Spleen (tissue), 11 donors: ENCODE measurements around the gene KCNH3. TPM values are rescaled to one million over a fixed set of nuclear protein-coding genes. Genes with fewer than 3 reads are reported as not detected.
"Not testable (repeated sequence)": the region's sequence is repeated elsewhere in the genome, so short reads cannot be mapped to it uniquely, and the experiment has no call there.

Source experiments
- DNase-seq: peaks from one replicate; pipeline ENCODE4 v3.0.0-alpha.2; 2020
- H3K27ac ChIP-seq, 8 donors: fragments of 200-600 bp; sonication (generic) in 7 of 8; 1 replicate in 4 of 8; 2 replicates in 4 of 8; pipeline versions ENCODE4 v1.5.0 to v1.8.0; 2016 to 2021; ENCODE audit warnings: inconsistent platforms in 4 of 8, mild to moderate bottlenecking in 4 of 8, moderate library complexity in 1 of 8
- H3K27me3 ChIP-seq, 7 donors: fragments of 200-600 bp; sonication (generic) in 6 of 7; replicated peaks in 1 of 7; 1 replicate in 4 of 7; 2 replicates in 3 of 7; pipeline versions ENCODE4 v1.5.0 to v1.8.0; 2016 to 2021; ENCODE audit warnings: inconsistent platforms in 3 of 7, mild to moderate bottlenecking in 1 of 7
- H3K36me3 ChIP-seq, 6 donors: fragments of 200-600 bp; sonication (generic) in 5 of 6; 1 replicate in 4 of 6; 2 replicates in 2 of 6; pipeline versions ENCODE4 v1.5.0 to v1.8.0; 2016 to 2021; ENCODE audit warnings: inconsistent platforms in 2 of 6
- H3K4me1 ChIP-seq, 6 donors: fragments of 200-600 bp; sonication (generic) in 5 of 6; 1 replicate in 3 of 6; 2 replicates in 3 of 6; pipeline versions ENCODE4 v1.5.0 to v1.8.0; 2016 to 2021; ENCODE audit warnings: inconsistent platforms in 3 of 6
- H3K4me3 ChIP-seq, 8 donors: fragments of 200-600 bp; sonication (generic) in 7 of 8; 1 replicate in 4 of 8; 2 replicates in 4 of 8; pipeline versions ENCODE4 v1.5.0 to v1.8.0; 2016 to 2021; ENCODE audit warnings: inconsistent platforms in 4 of 8, mild to moderate bottlenecking in 4 of 8, moderate library complexity in 2 of 8
- H3K9me3 ChIP-seq, 8 donors: fragments of 200-600 bp; sonication (generic) in 7 of 8; 1 replicate in 4 of 8; 2 replicates in 4 of 8; pipeline versions ENCODE4 v1.5.0 to v1.8.0; 2016 to 2021; ENCODE audit warnings: inconsistent platforms in 4 of 8
- POLR2A ChIP-seq, 3 donors: fragments of 450-650 bp; IDR thresholded peaks; one replicate each; pipeline ENCODE4 v1.5.1; 2017; ENCODE audit warnings: antibody characterized with exemption in 3 of 3, mild to moderate bottlenecking in 1 of 3
- POLR2AphosphoS5 ChIP-seq, 3 donors: sonication (generic); formaldehyde crosslinking; IDR thresholded peaks; one replicate each; pipeline ENCODE4 v1.5.1; 2017; ENCODE audit warnings: antibody characterized with exemption in 3 of 3
- WGBS, 5 donors: extraction: QIAGEN DNeasy Blood & Tissue Kit in 3 of 5; methylation state at CpG; one replicate each; pipeline versions ENCODE4 v1.1.5 to v1.1.7; 2013 to 2018; 5-methylcytosine and 5-hydroxymethylcytosine counted together
- intact Hi-C: fragments of 100-400 bp; cut with DNase I; formaldehyde crosslinking; loops from one replicate; pipeline ENCODE4 v1.15.0; 2023; ENCODE audit warnings: low total_unique reads
- polyA plus RNA-seq, 3 donors: library from polyadenylated mRNA; stranded (reverse); fragments of 200-250 nt; gene quantifications; one replicate each; pipeline ENCODE4 v1.2.1, GENCODE V29; 2013
- small RNA-seq, 4 donors: library from RNA; depleted of rRNA; stranded (forward); fragments of <200 nt; gene quantifications; one replicate each; pipeline ENCODE3, GENCODE V24; 2016
- total RNA-seq, 7 donors: library from RNA; depleted of rRNA in 3 of 7; stranded (reverse); fragments of >200 nt in 3 of 7; fragmentation: NEBNext Ultra II Directional in 4 of 7; extraction: Animal tissue kit (Norgen Biotek cat#: 25700) in 4 of 7; gene quantifications; one replicate each; pipeline versions ENCODE4 v1.1.0 to v1.2.1, GENCODE V29; 2016 to 2021
- TF ChIP-seq, protein P1 (sequence below), 11 experiments: fragments of 200-600 bp in 7 of 11; fragments of 450-650 bp in 4 of 11; sonication (generic) in 4 of 11; IDR thresholded peaks in 8 of 11; conservative IDR thresholded peaks in 3 of 11; 1 replicate in 7 of 11; 2 replicates in 4 of 11; pipeline versions ENCODE4 v1.4.0 to v1.8.0; 2016 to 2021; ENCODE audit warnings: antibody characterized with exemption in 11 of 11, inconsistent platforms in 4 of 11, mild to moderate bottlenecking in 1 of 11
- donor health status: healthy with polysubstance abuse.
- donor health status: DM: no; HTN: no; CAD: no; lungs with moderate emphysema.
- donor health status: DM: no; HTN: no; CAD: no.
- donor health status: Bipolar disorder and iron deficiency.
- donor health status: healthy.
- donor health status: DM: no; HTN: no; CAD: no.
- donor health status: DM: yes; HTN: yes; CAD: no.

The KCNH3 gene
- total and polyA plus RNA-seq, 10 donors, result 0.33 to 2.9 (median 0.85) TPM

DNA sequence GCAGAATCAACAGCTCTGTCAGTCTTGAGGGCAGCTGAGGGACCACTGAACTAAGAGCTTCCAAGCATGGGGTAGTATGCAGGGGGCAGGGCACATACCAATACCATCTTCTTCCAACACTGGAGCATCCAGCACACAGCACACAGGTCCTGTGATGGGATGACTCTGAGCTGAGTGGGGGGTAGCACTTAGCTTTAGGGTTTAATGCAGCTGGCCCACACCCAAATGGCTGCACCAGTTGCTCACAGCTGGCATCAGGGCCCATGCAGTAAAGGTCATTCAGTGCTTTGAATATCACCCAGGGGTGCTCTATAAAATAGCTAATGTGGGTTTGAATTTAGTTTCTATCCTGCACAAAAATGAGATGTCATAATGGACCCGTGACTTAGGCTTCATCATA lies 64.9 kb downstream of the KCNH3 start:
- no peaks in the 10 kb centered on the region for H3K27me3 ChIP-seq
- H3K36me3 ChIP-seq, result no peaks in the 10 kb centered on the region
- H3K4me1 ChIP-seq, result no peaks in the 10 kb centered on the region
- TF ChIP-seq POLR2AphosphoS5 (IDR thresholded peaks at IDR 0.05) (no peak), POLR2A (IDR thresholded peaks at IDR 0.05) (no peak)
- TF ChIP-seq, protein P1, sequence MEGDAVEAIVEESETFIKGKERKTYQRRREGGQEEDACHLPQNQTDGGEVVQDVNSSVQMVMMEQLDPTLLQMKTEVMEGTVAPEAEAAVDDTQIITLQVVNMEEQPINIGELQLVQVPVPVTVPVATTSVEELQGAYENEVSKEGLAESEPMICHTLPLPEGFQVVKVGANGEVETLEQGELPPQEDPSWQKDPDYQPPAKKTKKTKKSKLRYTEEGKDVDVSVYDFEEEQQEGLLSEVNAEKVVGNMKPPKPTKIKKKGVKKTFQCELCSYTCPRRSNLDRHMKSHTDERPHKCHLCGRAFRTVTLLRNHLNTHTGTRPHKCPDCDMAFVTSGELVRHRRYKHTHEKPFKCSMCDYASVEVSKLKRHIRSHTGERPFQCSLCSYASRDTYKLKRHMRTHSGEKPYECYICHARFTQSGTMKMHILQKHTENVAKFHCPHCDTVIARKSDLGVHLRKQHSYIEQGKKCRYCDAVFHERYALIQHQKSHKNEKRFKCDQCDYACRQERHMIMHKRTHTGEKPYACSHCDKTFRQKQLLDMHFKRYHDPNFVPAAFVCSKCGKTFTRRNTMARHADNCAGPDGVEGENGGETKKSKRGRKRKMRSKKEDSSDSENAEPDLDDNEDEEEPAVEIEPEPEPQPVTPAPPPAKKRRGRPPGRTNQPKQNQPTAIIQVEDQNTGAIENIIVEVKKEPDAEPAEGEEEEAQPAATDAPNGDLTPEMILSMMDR (IDR thresholded peaks at IDR 0.05 in 8 of 11, conservative IDR thresholded peaks at IDR 0.05 in 3 of 11), result no peak
- no peak overlapping the region for H3K4me3 ChIP-seq
- DNase-seq, result no peak
- H3K9me3 ChIP-seq, result no peaks in the 10 kb centered on the region
- 80 to 100% (median 84%) methylated on average over 1 of the region's 1 CpG for WGBS, 5 donors
- no peak overlapping the region for H3K27ac ChIP-seq
- intact Hi-C loops, result no loop called here

DNA sequence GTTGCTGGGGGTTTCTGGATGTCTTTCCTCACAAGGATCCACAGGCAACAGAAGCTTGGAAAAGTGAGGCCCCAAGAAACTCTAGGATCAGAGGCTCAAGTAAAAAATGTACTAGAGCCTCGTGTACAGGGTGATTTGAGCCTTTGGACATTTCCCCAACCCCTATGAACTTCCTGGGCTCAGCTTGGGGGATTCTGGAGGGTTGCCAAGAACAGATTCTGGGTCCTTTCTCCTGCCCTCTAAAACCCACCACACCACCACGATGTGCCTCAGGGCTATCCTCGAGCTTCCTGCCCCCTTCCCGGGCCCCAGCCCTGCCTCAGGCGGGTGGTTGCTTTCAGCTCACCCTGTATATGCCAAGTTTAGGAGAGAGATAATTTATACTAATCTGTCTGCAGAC lies 66.0 kb downstream of the KCNH3 start:
- Histone ChIP-seq H3K36me3 (no peaks in the 10 kb centered on the region), H3K27ac (no peak overlapping the region), H3K27me3 (no peaks in the 10 kb centered on the region), H3K4me1 (no peaks in the 10 kb centered on the region), H3K4me3 (no peak overlapping the region), H3K9me3 (no peaks in the 10 kb centered on the region)
- no peak for DNase-seq
- 33 to 60% (median 42%) methylated on average over 4 to 5 of the region's 5 CpGs for WGBS, 5 donors
- TF ChIP-seq POLR2A (IDR thresholded peaks at IDR 0.05), result no peak
- TF ChIP-seq, protein P1 (IDR thresholded peaks at IDR 0.05 in 8 of 11, conservative IDR thresholded peaks at IDR 0.05 in 3 of 11), result no peak
- no peak for TF ChIP-seq POLR2AphosphoS5 (IDR thresholded peaks at IDR 0.05)
- intact Hi-C loops, result no loop called here

DNA sequence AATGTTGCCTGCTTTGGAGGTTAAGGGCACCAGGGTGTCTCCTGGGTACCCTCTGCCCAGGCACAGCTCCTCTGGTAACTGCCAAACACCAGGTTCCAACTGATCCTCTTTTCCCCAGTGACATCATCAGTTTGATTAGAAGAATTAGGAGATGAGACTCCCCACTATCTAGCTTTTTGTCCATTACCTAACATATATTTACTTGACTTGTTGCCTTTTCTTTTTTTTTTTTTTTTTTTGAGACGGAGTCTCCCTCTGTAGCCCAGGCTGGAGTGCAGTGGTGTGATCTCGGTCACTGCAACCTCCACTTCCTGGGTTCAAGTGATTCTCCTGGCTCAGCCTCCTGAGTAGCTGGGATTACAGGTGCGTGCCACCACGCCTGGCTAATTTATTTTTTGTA lies 66.7 kb downstream of the KCNH3 start, which contains the start of gene FAM186B:
FAM186B (minus strand) TSS at position 101 of the 400 bp plus-strand sequence. CDS start 162 bp downstream, outside the sequence.
- H3K4me1 ChIP-seq, H3K9me3 ChIP-seq, DNase-seq, H3K27ac ChIP-seq, H3K27me3 ChIP-seq, H3K4me3 ChIP-seq, H3K36me3 ChIP-seq, intact Hi-C loops: not testable (repeated sequence)
- WGBS, 5 donors, result 87 to 99% (median 96%) methylated on average over 4 of the region's 4 CpGs

Small RNAs within 50 kb of the gene (small RNA-seq; reads per million reads assigned to genes)
- gene POLR2KP1 (0 reads per million in 4 donors), gene RNU6-834P (0 reads per million in 4 donors)

Other genes with a start within 250 kb of the KCNH3 start
- gene PRPH, start 243.9 kb upstream of the KCNH3 start, total RNA-seq, result 1 to 10 TPM in 3 of 7 donors, under 1 TPM in 4; 0.26 to 2.6 (median 0.98) TPM
- gene PRPH, start 243.9 kb upstream of the KCNH3 start, polyA plus RNA-seq, result 1 to 10 TPM in 2 of 3 donors, under 1 TPM in 1; 0.67 to 3.0 (median 2.5) TPM
- gene TROAP, start 215.8 kb upstream of the KCNH3 start, total RNA-seq, result 10 to 100 TPM in 1 of 7 donors, 1 to 10 TPM in 6; 2.5 to 11.9 (median 4.0) TPM
- gene TROAP, start 215.8 kb upstream of the KCNH3 start, polyA plus RNA-seq, result 10 to 100 TPM in 1 of 3 donors, 1 to 10 TPM in 2; 3.2 to 10.8 (median 4.8) TPM
- gene C1QL4, start 201.8 kb upstream of the KCNH3 start, total RNA-seq, result not detected
- not detected for gene C1QL4, start 201.8 kb upstream of the KCNH3 start, polyA plus RNA-seq
- gene DNAJC22, start 192.1 kb upstream of the KCNH3 start, total RNA-seq, result 1 to 10 TPM in 2 of 7 donors, under 1 TPM in 5; 0.43 to 1.9 (median 0.89) TPM
- gene DNAJC22, start 192.1 kb upstream of the KCNH3 start, polyA plus RNA-seq, result under 1 TPM; 0.10 to 0.48 (median 0.20) TPM
- gene SPATS2, start 171.6 kb upstream of the KCNH3 start, total RNA-seq, result 10 to 100 TPM; 15.8 to 27.0 (median 20.7) TPM
- 10 to 100 TPM in 1 of 3 donors, 1 to 10 TPM in 2; 7.1 to 10.1 (median 9.1) TPM for gene SPATS2, start 171.6 kb upstream of the KCNH3 start, polyA plus RNA-seq
- 10 to 100 TPM; 44.3 to 63.5 (median 54.2) TPM for gene MCRS1, start 29.1 kb downstream of the KCNH3 start, total RNA-seq
- 10 to 100 TPM; 44.1 to 64.7 (median 61.1) TPM for gene MCRS1, start 29.1 kb downstream of the KCNH3 start, polyA plus RNA-seq
- gene FAM186B, start 66.6 kb downstream of the KCNH3 start, total RNA-seq, result under 1 TPM in 4 of 7 donors, not detected in 3; 0.27 to 0.67 (median 0.41) TPM
- gene FAM186B, start 66.6 kb downstream of the KCNH3 start, polyA plus RNA-seq, result under 1 TPM in 2 of 3 donors, not detected in 1; 0.08 to 0.10 TPM
- gene PRPF40B, start 84.5 kb downstream of the KCNH3 start, total RNA-seq, result 10 to 100 TPM in 6 of 7 donors, 1 to 10 TPM in 1; 8.0 to 28.3 (median 20.7) TPM
- gene PRPF40B, start 84.5 kb downstream of the KCNH3 start, polyA plus RNA-seq, result 10 to 100 TPM in 2 of 3 donors, 1 to 10 TPM in 1; 5.9 to 18.0 (median 13.7) TPM
- 10 to 100 TPM; 26.4 to 46.9 (median 37.0) TPM for gene FMNL3, start 168.4 kb downstream of the KCNH3 start, total RNA-seq
- 10 to 100 TPM in 1 of 3 donors, 1 to 10 TPM in 2; 8.6 to 13.0 (median 9.9) TPM for gene FMNL3, start 168.4 kb downstream of the KCNH3 start, polyA plus RNA-seq
- gene TMBIM6, start 202.5 kb downstream of the KCNH3 start, total RNA-seq, result 100 to 1,000 TPM; 338 to 437 (median 396) TPM
- gene TMBIM6, start 202.5 kb downstream of the KCNH3 start, polyA plus RNA-seq, result 100 to 1,000 TPM; 100 to 130 (median 106) TPM